ENCODE data around the gene CD93. TPM values are rescaled to one million over a fixed set of nuclear protein-coding genes. Genes with fewer than 3 reads are reported as not detected.
A peak's percentile ranks its signal among the peaks of the same experiment; 100 is the strongest.

The CD93 gene
- total and polyA plus RNA-seq, 2 donors from 2014 or later, result 9.9 to 104 TPM

DNA sequence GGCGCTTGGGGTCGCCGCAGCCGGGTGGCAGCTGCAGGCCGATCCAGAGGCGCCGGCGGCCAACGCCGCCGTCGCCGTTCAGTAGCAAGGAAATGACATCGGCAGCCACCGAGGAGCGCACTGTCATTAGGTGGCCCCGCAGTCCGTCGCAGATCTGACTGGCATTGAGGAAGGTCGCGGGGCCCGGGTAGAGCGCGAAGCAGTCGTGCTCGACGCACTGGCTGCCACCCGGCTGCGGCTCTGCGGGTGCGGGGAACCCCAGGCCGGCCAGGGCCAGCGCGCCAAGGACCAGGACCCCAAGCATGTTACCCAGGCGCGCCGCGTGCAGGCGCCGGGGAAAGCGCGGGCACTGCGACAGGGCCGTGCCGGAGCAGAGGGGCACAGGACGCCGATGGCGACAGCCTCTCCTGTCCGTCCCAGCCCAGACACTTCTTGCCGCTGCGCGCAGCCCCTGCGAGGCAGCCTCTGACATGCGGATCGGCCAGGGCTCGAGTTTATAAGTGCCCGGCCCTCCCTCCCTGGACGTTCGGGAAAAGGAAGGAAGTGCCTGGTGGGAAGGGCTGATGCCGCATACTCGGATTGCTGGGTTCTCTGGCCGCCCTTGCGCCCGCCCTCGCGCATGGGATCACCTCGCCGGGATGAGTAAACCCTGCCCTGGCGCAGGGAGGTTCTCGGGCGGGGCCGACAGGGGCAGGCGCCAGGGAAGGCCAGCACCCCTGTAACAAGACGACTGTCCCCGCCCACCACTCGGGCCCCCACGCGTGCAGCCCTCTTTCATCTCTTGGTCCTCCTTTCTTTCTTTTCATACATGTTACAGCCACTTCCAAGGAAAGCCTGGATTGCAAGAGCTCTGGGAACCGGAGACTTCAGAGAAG, 36.7 kb downstream of the CD93 start, which contains the start of gene THBD:
Gene THBD (minus strand): TSS at position 472 of the 875 bp plus-strand sequence. CDS start 168 bp downstream, at position 304.
- intact Hi-C loops (cut with DNase I), result no loop called here

DNA sequence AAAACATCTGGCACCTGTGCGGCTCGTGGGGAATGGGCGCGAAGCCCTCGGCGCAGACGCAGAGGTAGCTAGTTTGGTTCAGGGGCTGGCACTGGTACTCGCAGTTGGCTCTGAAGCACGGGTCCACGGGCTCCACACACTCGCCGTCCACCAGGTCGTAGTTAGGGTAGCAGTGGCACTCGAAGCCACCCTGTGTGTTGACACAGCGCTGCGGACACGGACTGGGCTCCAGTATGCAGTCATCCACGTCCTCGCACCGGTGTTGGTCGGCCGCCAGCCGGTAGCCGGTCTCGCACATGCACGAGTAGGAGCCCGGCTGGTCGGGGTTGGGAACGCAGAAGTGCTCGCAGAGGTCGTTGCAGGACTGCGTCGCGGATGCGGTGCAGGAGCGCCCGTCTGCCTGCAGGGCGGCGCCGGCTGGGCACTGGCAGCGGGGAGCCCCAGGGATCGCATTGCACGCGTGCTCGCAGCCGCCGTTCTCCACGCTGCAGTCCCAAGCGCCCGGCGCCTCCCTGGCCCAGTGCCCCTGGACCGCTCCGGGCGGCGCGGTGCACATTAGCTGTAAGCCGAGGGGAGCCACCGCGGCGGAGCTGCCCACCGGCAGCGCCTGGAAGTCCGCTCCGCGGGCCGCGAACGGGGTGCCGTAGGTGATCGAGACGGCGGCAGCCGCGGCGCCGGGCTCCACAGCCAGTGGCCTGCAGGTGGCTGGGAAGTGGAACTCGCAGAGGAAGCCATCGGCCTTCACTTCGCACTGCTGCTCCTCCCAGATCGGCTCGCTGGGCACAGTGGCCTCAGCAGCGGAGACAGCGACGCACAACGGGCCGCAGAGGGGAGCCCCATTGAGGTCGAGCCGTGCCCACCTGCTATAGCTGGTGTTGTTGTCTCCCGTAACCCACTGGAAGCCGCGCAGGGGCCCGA, 37.6 kb downstream of the CD93 start:
- Histone ChIP-seq H3K27me3 (ENCODE audit: control insufficient read depth, insufficient read depth, low read length) (peaks cover 19% of the 10 kb centered on the region), H3K36me3 (ENCODE audit: control insufficient read depth in 2 of 3, insufficient read depth in 3 of 3, low read length in 3 of 3) (no peaks in the 10 kb centered on the region), H3K9me3 (ENCODE audit: control insufficient read depth in 2 of 3, insufficient read depth in 1 of 3, low read length in 3 of 3) (no peaks in the 10 kb centered on the region), H3K4me3 (ENCODE audit: low read length in 3 of 3) (peak overlapping the region; percentile 14 to 63 (median 61)), H3K4me1 (ENCODE audit: control insufficient read depth in 2 of 3, insufficient read depth in 2 of 3, low read depth in 1 of 3, low read length in 3 of 3) (peaks cover 0 to 24% (median 0%) of the 10 kb centered on the region in 3 donors), H3K9ac (ENCODE audit: low read length in 3 of 3) (peak overlapping the region in 1 of 3 donors; percentile 24), H3K27ac (ENCODE audit: low read depth in 2 of 2, low read length in 2 of 2) (peak overlapping the region; percentile 60 to 71)
- TF ChIP-seq, protein P1, sequence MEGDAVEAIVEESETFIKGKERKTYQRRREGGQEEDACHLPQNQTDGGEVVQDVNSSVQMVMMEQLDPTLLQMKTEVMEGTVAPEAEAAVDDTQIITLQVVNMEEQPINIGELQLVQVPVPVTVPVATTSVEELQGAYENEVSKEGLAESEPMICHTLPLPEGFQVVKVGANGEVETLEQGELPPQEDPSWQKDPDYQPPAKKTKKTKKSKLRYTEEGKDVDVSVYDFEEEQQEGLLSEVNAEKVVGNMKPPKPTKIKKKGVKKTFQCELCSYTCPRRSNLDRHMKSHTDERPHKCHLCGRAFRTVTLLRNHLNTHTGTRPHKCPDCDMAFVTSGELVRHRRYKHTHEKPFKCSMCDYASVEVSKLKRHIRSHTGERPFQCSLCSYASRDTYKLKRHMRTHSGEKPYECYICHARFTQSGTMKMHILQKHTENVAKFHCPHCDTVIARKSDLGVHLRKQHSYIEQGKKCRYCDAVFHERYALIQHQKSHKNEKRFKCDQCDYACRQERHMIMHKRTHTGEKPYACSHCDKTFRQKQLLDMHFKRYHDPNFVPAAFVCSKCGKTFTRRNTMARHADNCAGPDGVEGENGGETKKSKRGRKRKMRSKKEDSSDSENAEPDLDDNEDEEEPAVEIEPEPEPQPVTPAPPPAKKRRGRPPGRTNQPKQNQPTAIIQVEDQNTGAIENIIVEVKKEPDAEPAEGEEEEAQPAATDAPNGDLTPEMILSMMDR (IDR thresholded peaks at IDR 0.05; ENCODE audit: borderline replicate concordance, extremely low read depth, insufficient read depth), result peak; percentile 47
- no peak for FAIRE-seq
- peak; percentile 39 to 86 (median 47) for DNase-seq
- intact Hi-C loops (cut with DNase I), result no loop called here

More for the DNA sequence above, 36.7 kb downstream of the CD93 start, which contains the start of gene THBD:
- peaks cover 19% of the 10 kb centered on the region for H3K27me3 ChIP-seq (ENCODE audit: control insufficient read depth, insufficient read depth, low read length)
- H3K4me1 ChIP-seq (ENCODE audit: control insufficient read depth in 2 of 3, insufficient read depth in 2 of 3, low read depth in 1 of 3, low read length in 3 of 3), result peaks cover 0 to 24% (median 0%) of the 10 kb centered on the region in 3 donors
- peak within 1 kb of the TSS in 2 of 3 donors; percentile 24 to 40 for H3K9ac ChIP-seq (ENCODE audit: low read length in 3 of 3)
- TF ChIP-seq, protein P1 (IDR thresholded peaks at IDR 0.05; ENCODE audit: borderline replicate concordance, extremely low read depth, insufficient read depth), result no peak
- H3K27ac ChIP-seq (ENCODE audit: low read depth in 2 of 2, low read length in 2 of 2), result peak within 1 kb of the TSS; percentile 60 to 71
- H3K36me3 ChIP-seq (ENCODE audit: control insufficient read depth in 2 of 3, insufficient read depth in 3 of 3, low read length in 3 of 3), result no peaks in the 10 kb centered on the region
- DNase-seq, result peak; percentile 31 to 93 (median 57)
- FAIRE-seq, result no peak
- no peaks in the 10 kb centered on the region for H3K9me3 ChIP-seq (ENCODE audit: control insufficient read depth in 2 of 3, insufficient read depth in 1 of 3, low read length in 3 of 3)
- H3K4me3 ChIP-seq (ENCODE audit: low read length in 3 of 3), result peak within 1 kb of the TSS; percentile 14 to 63 (median 61)

DNA sequence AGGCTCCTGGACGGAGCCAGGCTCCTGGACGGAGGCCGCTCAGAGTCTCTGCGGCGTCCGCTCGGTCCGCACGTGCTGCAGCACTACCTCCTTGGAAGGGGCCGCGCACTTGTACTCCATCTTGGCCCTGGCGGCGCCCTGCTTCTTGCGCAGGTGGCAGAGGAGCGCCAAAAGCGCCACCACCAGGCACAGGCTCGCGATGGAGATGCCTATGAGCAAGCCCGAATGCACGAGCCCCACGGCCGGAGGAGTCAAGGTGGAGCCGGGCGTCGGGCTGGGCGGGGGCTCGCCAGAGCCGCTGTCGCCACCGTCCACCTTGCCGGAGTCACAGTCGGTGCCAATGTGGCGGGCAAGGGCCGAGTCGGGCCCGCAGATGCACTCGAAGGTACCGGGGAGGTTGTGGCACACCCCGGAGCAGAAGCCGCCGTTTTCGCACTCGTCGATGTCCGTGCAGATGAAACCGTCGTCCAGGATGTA, 38.3 kb downstream of the CD93 start:
- Histone ChIP-seq H3K4me1 (ENCODE audit: control insufficient read depth in 2 of 3, insufficient read depth in 2 of 3, low read depth in 1 of 3, low read length in 3 of 3) (peaks cover 0 to 24% (median 0%) of the 10 kb centered on the region in 3 donors), H3K27ac (ENCODE audit: low read depth in 2 of 2, low read length in 2 of 2) (peak overlapping the region in 1 of 2 donors; percentile 60), H3K9ac (ENCODE audit: low read length in 3 of 3) (no peak overlapping the region), H3K9me3 (ENCODE audit: control insufficient read depth in 2 of 3, insufficient read depth in 1 of 3, low read length in 3 of 3) (no peaks in the 10 kb centered on the region), H3K27me3 (ENCODE audit: control insufficient read depth, insufficient read depth, low read length) (peaks cover 19% of the 10 kb centered on the region), H3K36me3 (ENCODE audit: control insufficient read depth in 2 of 3, insufficient read depth in 3 of 3, low read length in 3 of 3) (no peaks in the 10 kb centered on the region), H3K4me3 (ENCODE audit: low read length in 3 of 3) (peak overlapping the region in 2 of 3 donors; percentile 61 to 63)
- no peak for FAIRE-seq
- TF ChIP-seq, protein P1 (IDR thresholded peaks at IDR 0.05; ENCODE audit: borderline replicate concordance, extremely low read depth, insufficient read depth), result no peak
- DNase-seq, result peak; percentile 25 to 80 (median 47)
- intact Hi-C loops (cut with DNase I), result no loop called here
